HEK293 (cell line): ENCODE results near the gene EIF2A.

Experiments used
- ZEB2 ChIP-seq: fragments of 450-650 bp; formaldehyde crosslinking; IDR thresholded peaks from 2 replicates; pipeline ENCODE4 v1.5.1; 2016; ENCODE audit warnings: missing biosample characterization, missing genetic modification characterization
- ZNF16 ChIP-seq: fragments of 450-650 bp; formaldehyde crosslinking; IDR thresholded peaks from 2 replicates; pipeline ENCODE4 v1.5.1; 2016; ENCODE audit warnings: low read depth, missing biosample characterization, missing genetic modification characterization
- ZNF223 ChIP-seq: fragments of 450-650 bp; formaldehyde crosslinking; IDR thresholded peaks from 2 replicates; pipeline ENCODE4 v1.5.1; 2016; ENCODE audit warnings: missing biosample characterization, missing genetic modification characterization
- ZNF830 ChIP-seq: fragments of 450-650 bp; IDR thresholded peaks from 2 replicates; pipeline ENCODE4 v1.5.0; 2018; ENCODE audit warnings: missing biosample characterization, missing genetic modification characterization, low read depth, mild to moderate bottlenecking, moderate library complexity
- TF ChIP-seq, protein P1 (sequence below): fragments of 450-650 bp; formaldehyde crosslinking; IDR thresholded peaks from 2 replicates; pipeline ENCODE4 v1.5.1; 2016; ENCODE audit warnings: missing biosample characterization, missing genetic modification characterization
- TF ChIP-seq, protein P2 (sequence below): fragments of 450-650 bp; formaldehyde crosslinking; IDR thresholded peaks from 2 replicates; pipeline ENCODE4 v1.5.1; 2016; ENCODE audit warnings: missing biosample characterization, missing genetic modification characterization

DNA sequence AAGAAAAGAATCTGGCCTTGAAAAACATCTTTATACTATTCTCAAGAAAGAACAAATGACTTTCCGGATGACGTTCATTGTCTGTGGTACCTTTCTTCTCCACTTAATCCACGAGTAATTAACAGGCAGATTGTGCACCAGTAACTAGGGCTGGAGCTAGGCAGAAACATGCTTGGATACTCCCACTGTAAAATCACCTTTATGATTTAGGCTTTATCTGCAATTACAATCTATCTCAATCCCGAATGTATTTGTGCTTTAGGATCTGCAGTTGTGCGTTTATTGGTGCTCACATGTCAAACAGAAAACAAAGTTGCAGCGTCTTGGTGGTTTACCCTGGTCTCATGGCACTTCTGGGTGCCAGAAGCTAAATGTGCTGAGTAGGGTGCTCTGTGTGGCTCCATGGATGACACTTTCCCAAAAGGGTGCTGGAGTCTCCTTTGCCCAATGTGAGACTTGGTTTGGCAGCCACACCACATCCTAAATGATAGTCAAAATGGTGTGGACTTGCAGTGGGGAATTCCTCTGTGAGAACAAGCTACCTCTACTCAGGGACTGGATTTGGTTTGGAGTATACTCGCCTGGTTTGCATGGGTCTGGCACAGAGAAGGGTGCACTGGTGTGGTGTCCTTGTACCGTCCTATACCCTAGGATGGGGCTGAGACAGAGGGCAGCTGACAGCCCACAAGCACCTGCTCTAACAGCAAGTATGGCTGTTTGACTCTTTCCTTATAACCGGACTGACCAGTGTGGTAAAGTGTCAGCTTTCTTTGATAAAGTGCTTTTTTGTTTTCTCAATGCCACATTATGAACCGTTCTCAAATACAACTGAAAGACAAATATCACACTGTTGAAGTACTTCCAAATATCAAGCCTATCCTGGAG lies 8.0 kb upstream of the EIF2A start:
- TF ChIP-seq ZNF830 (no peak), ZNF16 (tag by site-specific recombination) (no peak), ZNF223 (tag by site-specific recombination) (no peak), ZEB2 (tag by site-specific recombination) (no peak)
- TF ChIP-seq, protein P1, sequence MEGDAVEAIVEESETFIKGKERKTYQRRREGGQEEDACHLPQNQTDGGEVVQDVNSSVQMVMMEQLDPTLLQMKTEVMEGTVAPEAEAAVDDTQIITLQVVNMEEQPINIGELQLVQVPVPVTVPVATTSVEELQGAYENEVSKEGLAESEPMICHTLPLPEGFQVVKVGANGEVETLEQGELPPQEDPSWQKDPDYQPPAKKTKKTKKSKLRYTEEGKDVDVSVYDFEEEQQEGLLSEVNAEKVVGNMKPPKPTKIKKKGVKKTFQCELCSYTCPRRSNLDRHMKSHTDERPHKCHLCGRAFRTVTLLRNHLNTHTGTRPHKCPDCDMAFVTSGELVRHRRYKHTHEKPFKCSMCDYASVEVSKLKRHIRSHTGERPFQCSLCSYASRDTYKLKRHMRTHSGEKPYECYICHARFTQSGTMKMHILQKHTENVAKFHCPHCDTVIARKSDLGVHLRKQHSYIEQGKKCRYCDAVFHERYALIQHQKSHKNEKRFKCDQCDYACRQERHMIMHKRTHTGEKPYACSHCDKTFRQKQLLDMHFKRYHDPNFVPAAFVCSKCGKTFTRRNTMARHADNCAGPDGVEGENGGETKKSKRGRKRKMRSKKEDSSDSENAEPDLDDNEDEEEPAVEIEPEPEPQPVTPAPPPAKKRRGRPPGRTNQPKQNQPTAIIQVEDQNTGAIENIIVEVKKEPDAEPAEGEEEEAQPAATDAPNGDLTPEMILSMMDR (tag by site-specific recombination), result no peak
- TF ChIP-seq, protein P2, sequence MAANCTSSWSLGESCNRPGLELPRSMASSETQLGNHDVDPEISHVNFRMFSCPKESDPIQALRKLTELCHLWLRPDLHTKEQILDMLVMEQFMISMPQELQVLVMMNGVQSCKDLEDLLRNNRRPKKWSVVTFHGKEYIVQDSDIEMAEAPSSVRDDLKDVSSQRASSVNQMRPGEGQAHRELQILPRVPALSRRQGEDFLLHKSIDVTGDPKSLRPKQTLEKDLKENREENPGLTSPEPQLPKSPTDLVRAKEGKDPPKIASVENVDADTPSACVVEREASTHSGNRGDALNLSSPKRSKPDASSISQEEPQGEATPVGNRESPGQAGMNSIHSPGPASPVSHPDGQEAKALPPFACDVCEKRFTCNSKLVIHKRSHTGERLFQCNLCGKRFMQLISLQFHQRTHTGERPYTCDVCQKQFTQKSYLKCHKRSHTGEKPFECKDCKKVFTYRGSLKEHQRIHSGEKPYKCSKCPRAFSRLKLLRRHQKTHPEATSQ (tag by site-specific recombination), result no peak
